Progenitor cell of endocrine pancreas (in vitro differentiated cells): Measurements from ENCODE around the gene RPSA. TPM values are rescaled to one million over a fixed set of nuclear protein-coding genes. Genes with fewer than 3 reads are reported as not detected.

Source experiments
- DNase-seq: peaks from one replicate; pipeline ENCODE4 v3.0.0; 2021; ENCODE audit warnings: low spot score; ENCODE audit not compliant: unreplicated experiment
- H3K27ac Mint-ChIP-seq: 2 replicates; pipeline ENCODE4 v1.8.0; 2021; ENCODE audit warnings: mild to moderate bottlenecking, moderate library complexity, mixed read lengths
- H3K27me3 Mint-ChIP-seq: 2 replicates; pipeline ENCODE4 v1.8.0; 2021; ENCODE audit warnings: mixed read lengths
- H3K36me3 Mint-ChIP-seq: 2 replicates; pipeline ENCODE4 v1.8.0; 2022; ENCODE audit warnings: mixed read lengths; ENCODE audit not compliant: insufficient read depth
- H3K4me1 Mint-ChIP-seq: 2 replicates; pipeline ENCODE4 v1.8.0; 2021; ENCODE audit warnings: low read depth, mixed read lengths
- H3K4me3 Mint-ChIP-seq: 2 replicates; pipeline ENCODE4 v1.8.0; 2021; ENCODE audit warnings: low read depth, mild to moderate bottlenecking, moderate library complexity, mixed read lengths
- H3K9me3 Mint-ChIP-seq: 2 replicates; pipeline ENCODE4 v1.8.0; 2021; ENCODE audit warnings: low read depth, mixed read lengths
- CTCF ChIP-seq: fragments of 200-600 bp; sonication (generic); IDR thresholded peaks from one replicate; pipeline ENCODE4 v1.5.0; 2021; ENCODE audit warnings: antibody characterized with exemption, mild to moderate bottlenecking; ENCODE audit not compliant: unreplicated experiment
- total RNA-seq: library from RNA; stranded (reverse); gene quantifications from 2 replicates; pipeline ENCODE4 v1.2.1, GENCODE V29; 2021

Gene RPSA
- total RNA-seq, 1 donor from 2014 or later = 1,289 TPM

DNA sequence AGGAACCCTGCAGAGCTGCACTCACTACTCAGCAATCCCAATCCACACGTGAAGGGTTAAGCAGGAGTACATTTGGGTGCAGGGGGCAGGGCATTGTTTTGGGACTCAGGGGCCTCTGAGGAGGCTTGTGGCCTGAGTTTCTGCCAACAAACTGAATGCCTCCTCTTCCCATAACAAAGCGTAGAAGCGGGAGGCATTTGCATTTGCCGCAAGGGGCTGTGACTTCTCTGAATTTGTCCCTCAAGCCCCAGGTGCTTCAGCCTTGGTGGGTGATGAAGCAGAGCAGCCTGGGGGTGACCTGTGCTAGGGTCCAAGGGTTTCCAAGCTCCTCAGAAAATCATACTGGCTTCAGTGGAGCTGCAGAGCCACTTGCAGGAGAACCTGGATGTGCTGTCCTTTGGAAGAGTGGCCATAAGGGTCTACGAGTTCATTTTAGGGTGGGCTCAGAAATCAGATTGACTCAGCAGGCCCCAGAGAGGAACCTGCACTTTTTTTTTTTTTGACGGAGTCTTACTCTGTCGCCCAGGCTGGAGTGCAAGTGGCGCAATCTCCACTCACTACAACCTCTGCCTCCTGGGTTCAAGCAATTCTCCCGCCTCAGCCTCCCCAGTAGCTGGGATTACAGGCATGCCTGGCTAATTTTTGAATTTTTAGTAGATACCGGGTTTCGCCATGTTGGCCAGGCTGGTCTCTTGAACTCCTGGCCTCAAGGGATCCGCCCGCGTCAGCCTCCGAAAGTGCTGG lies 1.4 kb upstream of the RPSA start:
- H3K27ac Mint-ChIP-seq = peak overlapping the region; percentile 59
- TF ChIP-seq CTCF = no peak
- no peak for DNase-seq
- H3K9me3 Mint-ChIP-seq = no peaks in the 10 kb centered on the region
- peaks cover 15% of the 10 kb centered on the region for H3K4me1 Mint-ChIP-seq
- peak overlapping the region; percentile 92 for H3K4me3 Mint-ChIP-seq
- peaks cover 11% of the 10 kb centered on the region for H3K36me3 Mint-ChIP-seq
- no peaks in the 10 kb centered on the region for H3K27me3 Mint-ChIP-seq

DNA sequence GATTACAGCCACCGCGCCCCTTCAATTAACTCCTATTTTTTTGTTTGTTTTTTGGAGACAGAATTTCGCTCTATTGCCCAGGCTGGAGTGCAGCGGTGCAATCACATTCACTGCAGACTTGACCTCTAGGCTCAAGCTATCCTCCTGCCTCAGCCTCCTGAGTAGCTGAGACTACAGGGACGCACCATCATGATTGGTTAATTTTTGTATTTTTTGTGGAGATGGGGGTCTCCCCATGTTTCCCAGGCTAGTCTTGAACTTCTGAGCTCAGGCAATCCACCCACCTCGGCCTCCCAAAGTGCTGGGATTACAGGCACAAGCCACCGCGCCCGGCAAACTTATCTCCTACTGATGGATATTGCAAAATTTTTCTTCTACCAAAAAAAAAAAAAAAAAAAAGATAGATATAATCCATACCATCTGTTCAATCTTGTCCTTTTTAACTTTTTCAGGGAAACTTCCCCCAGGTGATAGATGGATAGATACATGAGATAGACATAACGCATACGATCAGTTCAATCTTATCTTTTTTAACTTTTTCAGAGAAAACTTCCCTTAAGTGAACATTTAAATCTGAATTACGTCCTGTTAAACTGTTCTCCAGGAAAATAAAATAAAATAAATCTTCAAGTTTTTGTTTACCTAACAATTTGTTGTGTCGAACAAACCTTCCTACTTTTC lies 693 bp upstream of the RPSA start:
- no peak for DNase-seq
- Mint-ChIP-seq H3K36me3 (peaks cover 13% of the 10 kb centered on the region), H3K27me3 (no peaks in the 10 kb centered on the region), H3K4me1 (peaks cover 15% of the 10 kb centered on the region), H3K27ac (peak overlapping the region; percentile 99), H3K9me3 (no peaks in the 10 kb centered on the region), H3K4me3 (peak overlapping the region; percentile 92)
- TF ChIP-seq CTCF = no peak

GRCh38 chr3:39407259-39407629 lies 724 bp downstream of the RPSA start:
- Mint-ChIP-seq H3K27me3 (no peaks in the 10 kb centered on the region), H3K4me3 (peak overlapping the region; percentile 92), H3K4me1 (peaks cover 15% of the 10 kb centered on the region), H3K36me3 (peaks cover 24% of the 10 kb centered on the region), H3K27ac (peak overlapping the region; percentile 85), H3K9me3 (no peaks in the 10 kb centered on the region)
- DNase-seq = no peak
- no peak for TF ChIP-seq CTCF

GRCh38 chr3:39407773-39408492 lies 1.4 kb downstream of the RPSA start:
- H3K36me3 Mint-ChIP-seq = peaks cover 29% of the 10 kb centered on the region
- peak overlapping the region; percentile 89 for H3K27ac Mint-ChIP-seq
- peaks cover 15% of the 10 kb centered on the region for H3K4me1 Mint-ChIP-seq
- no peaks in the 10 kb centered on the region for H3K9me3 Mint-ChIP-seq
- H3K27me3 Mint-ChIP-seq = no peaks in the 10 kb centered on the region
- TF ChIP-seq CTCF = no peak
- peak overlapping the region; percentile 92 for H3K4me3 Mint-ChIP-seq
- DNase-seq = no peak
